IMR-90 (cell line): ENCODE results near the gene RRP36.

Experiments
- CEBPB ChIP-seq: IDR thresholded peaks from 2 replicates; pipeline ENCODE4 v1.6.1; 2012; ENCODE audit warnings: low read depth, low read length, improper control_type of control experiment
- CHD1 ChIP-seq: IDR thresholded peaks from 2 replicates; pipeline ENCODE4 v1.6.1; 2012; ENCODE audit warnings: low read depth, low read length, improper control_type of control experiment
- ELK1 ChIP-seq: fragments of 150-350 bp; IDR thresholded peaks from 2 replicates; pipeline ENCODE4 v1.6.1; 2016; ENCODE audit warnings: low read depth, mild to moderate bottlenecking, low read length, moderate library complexity, borderline replicate concordance
- FOS ChIP-seq: fragments of 150-350 bp; IDR thresholded peaks from 2 replicates; pipeline ENCODE4 v1.6.1; 2016; ENCODE audit warnings: low read depth, low read length
- MXI1 ChIP-seq: IDR thresholded peaks from 2 replicates; pipeline ENCODE4 v1.6.1; 2012; ENCODE audit warnings: low read depth, mild to moderate bottlenecking, low read length, moderate library complexity, borderline replicate concordance
- POLR2A ChIP-seq: IDR thresholded peaks from 2 replicates; pipeline ENCODE4 v1.6.1; 2012; ENCODE audit warnings: mild to moderate bottlenecking, low read depth, low read length
- RCOR1 ChIP-seq: IDR thresholded peaks from 2 replicates; pipeline ENCODE4 v1.6.1; 2012; ENCODE audit warnings: mild to moderate bottlenecking, low read length, improper control_type of control experiment; ENCODE audit not compliant: insufficient replicate concordance
- TF ChIP-seq, protein P1 (sequence below): conservative IDR thresholded peaks from 2 replicates; pipeline ENCODE4 v1.5.1; 2012; ENCODE audit warnings: mild to moderate bottlenecking, low read depth, low read length, improper control_type of control experiment
- TF ChIP-seq, protein P2 (sequence below): fragments of 150-350 bp; IDR thresholded peaks from 2 replicates; pipeline ENCODE4 v1.6.1; 2017; ENCODE audit warnings: mild to moderate bottlenecking, antibody characterized with exemption, low read length, low read depth

DNA sequence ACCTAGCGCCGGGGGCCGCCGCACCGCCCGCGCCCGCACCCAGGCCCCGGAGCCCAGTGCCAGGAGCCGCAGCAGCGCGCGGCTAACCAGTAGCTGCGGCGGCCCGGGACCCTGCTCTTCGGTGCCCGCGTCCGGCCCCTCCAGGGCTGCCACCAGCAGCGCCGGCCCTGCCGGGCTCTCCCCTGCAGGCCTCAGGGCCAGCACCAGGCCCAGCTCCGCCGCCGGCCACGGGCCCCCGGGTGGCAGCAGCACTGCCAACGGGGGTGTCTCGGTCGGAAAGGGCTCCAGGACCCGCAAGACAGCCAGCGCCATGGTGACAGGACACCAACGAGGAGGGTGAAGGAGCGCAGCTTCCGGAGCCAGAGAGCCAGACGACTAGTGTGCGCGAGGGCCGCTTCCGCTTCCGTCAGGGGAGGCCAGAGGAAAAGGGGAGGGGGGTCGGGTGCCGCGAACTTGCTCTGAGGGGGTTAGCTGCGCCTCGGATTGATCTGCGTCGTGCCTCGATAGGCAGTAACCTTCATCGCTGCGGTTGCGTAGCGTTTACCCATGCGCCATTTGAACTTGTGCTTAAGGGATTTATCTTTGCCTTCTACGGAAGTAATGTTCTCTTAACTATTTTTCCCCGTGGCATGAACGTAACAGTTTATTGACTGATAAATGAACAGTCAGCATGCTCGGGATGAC lies 42.4 kb upstream of the RRP36 start, which contains the start of gene PEX6:
- TF ChIP-seq POLR2A = peak; percentile 83
- TF ChIP-seq, protein P1, sequence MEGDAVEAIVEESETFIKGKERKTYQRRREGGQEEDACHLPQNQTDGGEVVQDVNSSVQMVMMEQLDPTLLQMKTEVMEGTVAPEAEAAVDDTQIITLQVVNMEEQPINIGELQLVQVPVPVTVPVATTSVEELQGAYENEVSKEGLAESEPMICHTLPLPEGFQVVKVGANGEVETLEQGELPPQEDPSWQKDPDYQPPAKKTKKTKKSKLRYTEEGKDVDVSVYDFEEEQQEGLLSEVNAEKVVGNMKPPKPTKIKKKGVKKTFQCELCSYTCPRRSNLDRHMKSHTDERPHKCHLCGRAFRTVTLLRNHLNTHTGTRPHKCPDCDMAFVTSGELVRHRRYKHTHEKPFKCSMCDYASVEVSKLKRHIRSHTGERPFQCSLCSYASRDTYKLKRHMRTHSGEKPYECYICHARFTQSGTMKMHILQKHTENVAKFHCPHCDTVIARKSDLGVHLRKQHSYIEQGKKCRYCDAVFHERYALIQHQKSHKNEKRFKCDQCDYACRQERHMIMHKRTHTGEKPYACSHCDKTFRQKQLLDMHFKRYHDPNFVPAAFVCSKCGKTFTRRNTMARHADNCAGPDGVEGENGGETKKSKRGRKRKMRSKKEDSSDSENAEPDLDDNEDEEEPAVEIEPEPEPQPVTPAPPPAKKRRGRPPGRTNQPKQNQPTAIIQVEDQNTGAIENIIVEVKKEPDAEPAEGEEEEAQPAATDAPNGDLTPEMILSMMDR = no peak
- peak; percentile 64; the same call in 1 of the 2 replicates for TF ChIP-seq MXI1
- TF ChIP-seq, protein P2, sequence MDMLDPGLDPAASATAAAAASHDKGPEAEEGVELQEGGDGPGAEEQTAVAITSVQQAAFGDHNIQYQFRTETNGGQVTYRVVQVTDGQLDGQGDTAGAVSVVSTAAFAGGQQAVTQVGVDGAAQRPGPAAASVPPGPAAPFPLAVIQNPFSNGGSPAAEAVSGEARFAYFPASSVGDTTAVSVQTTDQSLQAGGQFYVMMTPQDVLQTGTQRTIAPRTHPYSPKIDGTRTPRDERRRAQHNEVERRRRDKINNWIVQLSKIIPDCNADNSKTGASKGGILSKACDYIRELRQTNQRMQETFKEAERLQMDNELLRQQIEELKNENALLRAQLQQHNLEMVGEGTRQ = no peak
- TF ChIP-seq CHD1 = no peak
- no peak for TF ChIP-seq CEBPB
- no peak for TF ChIP-seq RCOR1
- no peak for TF ChIP-seq FOS
- TF ChIP-seq ELK1 = no peak
